Stomach smooth muscle (tissue), 2 donors: ENCODE results near the gene LRRC32.

Experiments
- H3K27ac ChIP-seq: one replicate; pipeline ENCODE4 v1.7.0; 2013; ENCODE audit warnings: mild to moderate bottlenecking, low read length, inconsistent platforms
- H3K27me3 ChIP-seq, 2 donors: one replicate each; pipeline ENCODE4 v1.7.0; 2013; ENCODE audit warnings: low read length in 2 of 2; ENCODE audit not compliant: insufficient read depth in 2 of 2, control insufficient read depth in 1 of 2
- H3K36me3 ChIP-seq, 2 donors: one replicate each; pipeline ENCODE4 v1.7.0; 2013; ENCODE audit warnings: low read length in 2 of 2; ENCODE audit not compliant: control insufficient read depth in 2 of 2, insufficient read depth in 2 of 2
- H3K4me1 ChIP-seq: one replicate; pipeline ENCODE4 v1.7.0; 2013; ENCODE audit warnings: low read length; ENCODE audit not compliant: control insufficient read depth, insufficient read depth
- H3K4me3 ChIP-seq, 2 donors: one replicate each; pipeline ENCODE4 v1.7.0; 2013; ENCODE audit warnings: low read length in 2 of 2
- H3K9ac ChIP-seq, 2 donors: one replicate each; pipeline ENCODE4 v1.7.0; 2013; ENCODE audit warnings: low read length in 2 of 2, mild to moderate bottlenecking in 1 of 2
- H3K9me3 ChIP-seq, 2 donors: one replicate each; pipeline ENCODE4 v1.7.0; 2013; ENCODE audit warnings: low read length in 2 of 2; ENCODE audit not compliant: control insufficient read depth in 2 of 2
- donor health status: healthy.
- donor health status: Pancreatic carcinoma.

LRRC32 gene

DNA sequence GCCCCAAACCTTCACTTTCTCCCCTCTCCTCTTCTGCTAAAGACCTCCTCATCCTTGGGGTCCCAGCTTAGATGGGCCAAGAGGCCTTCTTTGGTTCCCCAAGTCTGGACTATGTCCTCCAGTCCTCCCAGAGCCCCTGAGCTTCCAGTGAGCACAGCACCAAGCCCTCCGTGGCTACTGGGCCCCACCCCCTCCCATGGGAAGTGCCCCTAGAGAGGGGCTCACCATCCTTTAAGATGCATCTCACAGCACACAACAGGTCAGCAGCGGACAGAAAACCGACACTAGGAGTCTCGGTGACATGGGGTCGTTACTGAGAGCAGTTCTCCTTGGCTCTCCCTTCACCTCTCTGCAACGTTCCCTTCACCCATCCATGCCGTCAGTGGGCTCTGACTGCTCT is 2.7 kb downstream of the LRRC32 start:
- no peaks in the 10 kb centered on the region for H3K9me3 ChIP-seq
- peaks cover 9 to 28% of the 10 kb centered on the region in 2 donors for H3K27me3 ChIP-seq
- H3K27ac ChIP-seq, result no peak overlapping the region
- H3K9ac ChIP-seq, result peak overlapping the region in 1 of 2 donors; percentile 47
- H3K4me3 ChIP-seq, result peak overlapping the region; percentile 19 to 69
- peaks cover 0 to 2% of the 10 kb centered on the region in 2 donors for H3K36me3 ChIP-seq
- H3K4me1 ChIP-seq, result peaks cover 23% of the 10 kb centered on the region

DNA sequence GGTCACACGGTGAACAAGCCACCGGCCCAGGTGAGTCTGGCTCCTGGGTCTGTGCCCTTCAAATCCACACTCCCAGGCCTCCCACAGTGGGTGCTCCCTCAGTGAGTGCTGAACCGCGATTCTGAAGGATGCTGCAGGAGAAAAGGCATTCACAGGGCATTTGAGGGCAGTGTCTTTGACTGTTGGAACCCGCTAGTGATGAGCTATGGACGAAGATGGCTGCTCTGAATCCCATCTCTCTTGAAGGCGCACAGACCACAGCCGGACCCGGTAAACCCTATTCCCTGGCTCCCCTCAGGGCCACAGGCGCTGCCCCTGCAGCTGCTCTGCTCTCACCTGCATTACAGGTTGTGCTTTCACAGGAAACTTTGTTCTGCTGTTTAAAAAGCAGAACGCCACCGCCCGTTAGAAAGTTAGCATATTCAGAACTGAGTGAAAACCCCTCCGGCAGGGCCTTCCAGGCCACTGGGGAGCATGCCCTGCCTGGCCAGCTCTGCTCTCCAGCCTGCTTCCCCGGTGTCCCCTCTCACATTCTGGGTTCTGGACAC is 3.2 kb downstream of the LRRC32 start:
- Histone ChIP-seq H3K36me3 (peaks cover 0 to 2% of the 10 kb centered on the region in 2 donors), H3K4me1 (peaks cover 21% of the 10 kb centered on the region), H3K9ac (no peak overlapping the region), H3K4me3 (peak overlapping the region in 1 of 2 donors; percentile 69), H3K9me3 (no peaks in the 10 kb centered on the region), H3K27ac (no peak overlapping the region), H3K27me3 (peaks cover 9 to 28% of the 10 kb centered on the region in 2 donors)

DNA sequence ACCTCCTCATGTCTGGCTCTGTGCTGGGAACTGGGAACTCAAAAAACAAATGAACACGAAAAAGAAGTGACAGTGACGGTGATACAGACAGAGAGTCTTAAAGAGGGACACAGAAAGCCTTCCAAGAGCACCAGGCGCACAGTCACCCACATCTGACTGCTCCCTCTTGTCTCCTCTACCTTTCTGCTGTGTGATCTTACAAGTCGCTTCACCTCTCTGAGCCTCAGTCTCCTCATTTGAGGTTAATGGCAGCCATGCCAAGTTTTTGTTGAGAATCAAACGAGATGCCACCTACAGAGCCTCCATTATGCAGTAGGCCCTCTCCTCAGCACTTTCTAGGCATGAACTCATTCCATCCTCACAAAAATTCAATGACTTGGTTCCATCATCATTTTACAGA is 3.7 kb downstream of the LRRC32 start:
- Histone ChIP-seq H3K9me3 (no peaks in the 10 kb centered on the region), H3K36me3 (peaks cover 0 to 2% of the 10 kb centered on the region in 2 donors), H3K9ac (no peak overlapping the region), H3K4me3 (peak overlapping the region in 1 of 2 donors; percentile 69), H3K27ac (no peak overlapping the region), H3K4me1 (peaks cover 21% of the 10 kb centered on the region), H3K27me3 (peaks cover 9 to 28% of the 10 kb centered on the region in 2 donors)

DNA sequence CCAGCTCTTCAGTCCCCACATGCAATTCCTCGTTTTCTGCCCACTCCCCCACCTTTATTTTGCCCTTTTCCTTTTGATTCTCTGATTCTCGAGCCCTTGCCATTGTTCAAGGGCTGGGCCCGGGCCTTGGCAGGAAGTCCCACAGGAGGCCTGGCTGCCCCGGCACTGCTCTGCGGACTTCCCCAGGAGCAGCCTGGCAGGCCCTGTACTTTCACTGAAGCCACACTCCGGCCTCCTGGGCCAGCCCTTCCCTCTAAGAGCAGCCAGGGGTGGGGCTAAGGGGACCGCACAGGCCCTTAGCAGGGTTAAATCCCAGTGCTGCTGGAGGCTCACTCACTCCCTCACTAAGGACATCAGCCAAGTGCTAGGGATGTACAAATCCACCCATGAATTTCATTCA is 4.1 kb downstream of the LRRC32 start:
- Histone ChIP-seq H3K9me3 (no peaks in the 10 kb centered on the region), H3K27me3 (peaks cover 9 to 26% of the 10 kb centered on the region in 2 donors), H3K9ac (no peak overlapping the region), H3K4me3 (peak overlapping the region in 1 of 2 donors; percentile 69), H3K27ac (no peak overlapping the region), H3K36me3 (peaks cover 0 to 2% of the 10 kb centered on the region in 2 donors), H3K4me1 (peaks cover 21% of the 10 kb centered on the region)

DNA sequence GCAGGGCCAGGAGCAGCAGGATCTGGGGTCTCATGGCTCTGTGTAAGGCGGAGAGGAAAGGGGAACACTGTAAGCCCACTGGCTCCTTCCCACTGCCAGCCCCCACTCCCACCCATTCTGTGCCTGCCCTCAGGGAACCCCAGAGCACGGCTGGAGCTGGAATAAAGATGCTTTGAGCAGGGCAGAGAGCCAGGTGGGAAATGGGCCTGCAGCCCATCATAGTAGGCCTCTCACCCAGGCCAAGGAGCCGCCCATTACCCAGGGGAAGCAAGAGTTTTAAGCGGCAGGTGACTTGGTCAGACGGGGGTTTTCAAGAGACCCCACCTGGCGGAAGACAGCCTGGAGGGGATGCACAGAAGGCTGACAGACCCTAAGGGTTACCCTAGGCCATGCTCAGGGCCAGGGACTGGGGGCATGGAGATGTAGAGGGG is 4.6 kb downstream of the LRRC32 start:
- H3K27ac ChIP-seq, result no peak overlapping the region
- H3K4me1 ChIP-seq, result peaks cover 18% of the 10 kb centered on the region
- no peak overlapping the region for H3K9ac ChIP-seq
- H3K27me3 ChIP-seq, result peaks cover 9 to 21% of the 10 kb centered on the region in 2 donors
- no peaks in the 10 kb centered on the region for H3K9me3 ChIP-seq
- H3K4me3 ChIP-seq, result no peak overlapping the region
- peaks cover 0 to 2% of the 10 kb centered on the region in 2 donors for H3K36me3 ChIP-seq

DNA sequence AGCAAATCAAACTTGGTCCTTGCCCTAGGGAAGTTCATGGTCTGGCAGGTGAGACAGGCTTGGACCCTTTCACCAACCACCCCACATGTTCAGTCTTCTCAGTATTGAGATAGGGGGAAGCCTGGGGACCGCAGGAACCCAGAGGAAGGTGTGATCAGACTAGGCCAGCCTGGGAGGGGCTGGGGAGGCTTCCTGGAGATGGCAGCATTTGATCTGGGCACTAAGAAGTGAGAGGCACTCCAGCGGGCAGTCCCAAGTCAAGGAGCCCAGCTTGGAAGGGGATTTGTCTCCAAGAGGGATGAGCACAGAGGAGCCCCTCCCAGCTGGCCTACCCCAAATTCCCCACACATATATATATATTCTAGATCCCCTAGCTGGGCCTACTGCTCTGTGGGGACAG is 5.4 kb downstream of the LRRC32 start:
- H3K36me3 ChIP-seq, result peaks cover 0 to 2% of the 10 kb centered on the region in 2 donors
- no peak overlapping the region for H3K27ac ChIP-seq
- H3K4me3 ChIP-seq, result no peak overlapping the region
- no peaks in the 10 kb centered on the region for H3K9me3 ChIP-seq
- H3K27me3 ChIP-seq, result peaks cover 9 to 14% of the 10 kb centered on the region in 2 donors
- peaks cover 16% of the 10 kb centered on the region for H3K4me1 ChIP-seq
- no peak overlapping the region for H3K9ac ChIP-seq

DNA sequence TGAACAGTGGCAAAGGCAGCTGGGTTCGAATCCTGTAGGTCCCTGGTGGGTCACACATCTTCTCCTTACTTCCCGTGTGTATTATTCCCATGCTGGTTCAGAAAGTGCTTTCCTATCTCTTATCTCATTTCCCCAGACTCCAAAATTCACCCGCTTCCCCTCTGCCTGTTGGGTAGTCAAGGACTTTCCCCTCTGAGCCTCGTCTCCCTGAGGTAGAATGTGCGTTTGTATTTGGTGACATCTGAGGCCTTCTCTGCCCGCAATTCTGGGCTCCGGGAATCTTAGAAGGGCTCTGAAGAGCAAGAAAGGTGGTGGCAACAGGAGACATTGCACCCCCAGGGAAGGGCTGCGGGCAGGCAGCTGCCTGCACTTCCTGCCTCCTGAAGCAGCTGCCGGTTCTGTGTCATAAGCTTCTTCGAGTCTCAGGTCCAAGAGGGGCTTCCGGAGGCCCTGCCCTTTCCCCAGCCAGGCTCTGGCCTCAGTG is 5.9 kb downstream of the LRRC32 start:
- H3K9ac ChIP-seq, result no peak overlapping the region
- no peak overlapping the region for H3K27ac ChIP-seq
- H3K4me3 ChIP-seq, result no peak overlapping the region
- peaks cover 0 to 2% of the 10 kb centered on the region in 2 donors for H3K36me3 ChIP-seq
- H3K9me3 ChIP-seq, result no peaks in the 10 kb centered on the region
- H3K4me1 ChIP-seq, result peaks cover 11% of the 10 kb centered on the region
- H3K27me3 ChIP-seq, result peaks cover 4 to 8% of the 10 kb centered on the region in 2 donors

DNA sequence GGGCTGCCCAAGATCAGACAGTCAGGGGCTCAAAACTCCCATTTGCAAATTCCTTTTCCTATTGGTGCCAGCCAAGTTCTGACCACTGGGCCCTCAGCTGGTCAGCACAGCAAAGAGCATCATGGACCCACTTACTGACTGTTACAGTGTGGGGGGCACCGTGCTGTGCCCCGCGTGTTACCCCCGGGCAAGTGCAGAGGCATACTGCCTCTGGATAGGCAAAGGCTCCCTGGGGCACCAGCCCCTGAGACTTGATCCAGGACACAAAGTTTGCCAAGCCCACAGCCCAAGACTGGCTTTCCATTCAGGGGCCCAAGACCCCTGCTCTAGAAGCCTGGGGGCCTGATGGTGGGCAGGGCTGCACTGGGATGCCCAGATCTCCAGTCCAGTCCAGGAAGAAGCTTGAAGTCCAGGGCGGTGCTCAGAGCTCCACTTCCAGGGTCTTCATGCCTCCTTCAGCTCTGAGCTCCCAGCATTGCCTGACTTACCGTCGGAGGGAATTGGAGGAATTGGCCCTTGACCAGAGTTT is 6.6 kb downstream of the LRRC32 start:
- Histone ChIP-seq H3K9me3 (no peaks in the 10 kb centered on the region), H3K9ac (no peak overlapping the region), H3K4me3 (no peak overlapping the region), H3K36me3 (peaks cover 0 to 2% of the 10 kb centered on the region in 2 donors), H3K27me3 (peaks cover 3 to 6% of the 10 kb centered on the region in 2 donors), H3K4me1 (peaks cover 13% of the 10 kb centered on the region), H3K27ac (no peak overlapping the region)

DNA sequence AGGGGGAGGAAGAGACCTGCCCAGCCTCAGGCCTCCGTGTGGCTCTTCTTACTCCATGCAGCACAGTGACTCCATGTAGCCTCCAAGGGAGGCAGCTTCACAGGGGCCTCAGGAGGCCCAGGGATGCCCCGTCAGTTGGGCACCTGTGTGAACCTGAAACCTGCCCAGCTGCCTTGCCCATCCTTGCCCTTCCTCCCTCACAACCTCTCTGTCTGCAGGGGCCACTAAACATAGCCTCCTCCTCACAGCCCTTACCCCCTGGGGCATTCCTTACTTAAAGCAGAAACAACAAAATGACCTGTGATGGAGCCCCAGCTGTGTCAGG is 7.1 kb downstream of the LRRC32 start:
- peaks cover 10% of the 10 kb centered on the region for H3K4me1 ChIP-seq
- H3K27ac ChIP-seq, result no peak overlapping the region
- H3K27me3 ChIP-seq, result peaks cover 0 to 5% of the 10 kb centered on the region in 2 donors
- no peak overlapping the region for H3K4me3 ChIP-seq
- no peak overlapping the region for H3K9ac ChIP-seq
- H3K9me3 ChIP-seq, result no peaks in the 10 kb centered on the region
- peaks cover 0 to 2% of the 10 kb centered on the region in 2 donors for H3K36me3 ChIP-seq

DNA sequence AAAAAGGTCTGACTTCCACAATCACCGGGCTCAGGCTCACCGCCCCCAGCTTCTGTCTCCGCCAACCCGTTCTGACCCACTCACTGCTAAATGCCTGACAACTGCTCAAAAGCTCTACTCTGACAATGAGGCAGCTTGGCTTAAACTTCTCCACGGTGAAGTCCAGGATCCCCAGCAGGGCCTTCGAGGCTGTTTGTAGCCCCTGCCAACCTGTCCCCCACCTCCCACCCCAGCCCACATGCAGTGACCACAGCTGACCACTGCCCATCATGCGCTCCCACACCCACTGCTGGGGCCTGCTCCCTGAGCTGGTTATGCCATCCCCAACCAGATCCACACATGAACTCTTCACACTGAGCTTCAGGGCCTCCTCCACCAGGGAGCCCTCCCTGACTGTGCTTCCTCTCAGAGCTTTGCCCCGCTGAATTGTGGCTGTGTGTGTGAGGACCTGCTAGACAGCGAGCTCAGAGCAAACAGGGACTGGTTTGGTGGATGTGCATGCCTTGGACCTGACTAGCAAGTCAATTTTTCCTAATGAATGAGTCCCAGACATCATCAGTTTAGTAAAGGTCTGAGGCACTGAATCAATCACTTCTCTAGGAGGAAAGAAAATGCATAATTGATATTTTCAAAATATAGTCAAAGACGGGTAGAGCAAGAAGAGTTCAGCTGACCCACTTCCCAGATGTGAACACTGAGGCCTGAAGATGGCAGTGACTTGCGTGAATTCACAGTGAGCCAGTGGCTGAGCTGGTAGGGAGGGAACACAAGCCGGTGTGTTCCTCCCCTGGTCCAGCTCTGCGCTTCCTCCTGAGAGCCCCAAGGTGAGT is 7.7 kb downstream of the LRRC32 start:
- Histone ChIP-seq H3K36me3 (peaks cover 0 to 2% of the 10 kb centered on the region in 2 donors), H3K27me3 (peaks cover 0 to 5% of the 10 kb centered on the region in 2 donors), H3K9me3 (no peaks in the 10 kb centered on the region), H3K27ac (no peak overlapping the region), H3K4me1 (peaks cover 10% of the 10 kb centered on the region), H3K9ac (no peak overlapping the region), H3K4me3 (no peak overlapping the region)
